ENCODE measurements around the gene MST1. TPM values are rescaled to one million over a fixed set of nuclear protein-coding genes. Genes with fewer than 3 reads are reported as not detected.

The MST1 gene
- total RNA-seq, 1 donor from 2014 or later: 2.7 TPM

- H3K9me3 ChIP-seq (ENCODE audit: low read depth): no peaks in the 10 kb centered on the region
- no peak for TF ChIP-seq EZH2phosphoT487 (IDR thresholded peaks at IDR 0.05)
- no peak for TF ChIP-seq EZH2 (IDR thresholded peaks at IDR 0.05)
- TF ChIP-seq, protein P1, sequence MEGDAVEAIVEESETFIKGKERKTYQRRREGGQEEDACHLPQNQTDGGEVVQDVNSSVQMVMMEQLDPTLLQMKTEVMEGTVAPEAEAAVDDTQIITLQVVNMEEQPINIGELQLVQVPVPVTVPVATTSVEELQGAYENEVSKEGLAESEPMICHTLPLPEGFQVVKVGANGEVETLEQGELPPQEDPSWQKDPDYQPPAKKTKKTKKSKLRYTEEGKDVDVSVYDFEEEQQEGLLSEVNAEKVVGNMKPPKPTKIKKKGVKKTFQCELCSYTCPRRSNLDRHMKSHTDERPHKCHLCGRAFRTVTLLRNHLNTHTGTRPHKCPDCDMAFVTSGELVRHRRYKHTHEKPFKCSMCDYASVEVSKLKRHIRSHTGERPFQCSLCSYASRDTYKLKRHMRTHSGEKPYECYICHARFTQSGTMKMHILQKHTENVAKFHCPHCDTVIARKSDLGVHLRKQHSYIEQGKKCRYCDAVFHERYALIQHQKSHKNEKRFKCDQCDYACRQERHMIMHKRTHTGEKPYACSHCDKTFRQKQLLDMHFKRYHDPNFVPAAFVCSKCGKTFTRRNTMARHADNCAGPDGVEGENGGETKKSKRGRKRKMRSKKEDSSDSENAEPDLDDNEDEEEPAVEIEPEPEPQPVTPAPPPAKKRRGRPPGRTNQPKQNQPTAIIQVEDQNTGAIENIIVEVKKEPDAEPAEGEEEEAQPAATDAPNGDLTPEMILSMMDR (IDR thresholded peaks at IDR 0.05): no peak
- no peak overlapping the region for H3K4me3 ChIP-seq
- H3K27me3 ChIP-seq: peaks cover 19% of the 10 kb centered on the region
- no peak overlapping the region for H2AFZ ChIP-seq (replicated peaks)
- H3K4me3 Mint-ChIP-seq: no peak overlapping the region
- H3K4me2 ChIP-seq: no peak overlapping the region
- peaks cover 14% of the 10 kb centered on the region for H3K36me3 Mint-ChIP-seq
- peaks cover 9% of the 10 kb centered on the region for H3F3A ChIP-seq (ENCODE audit: low read depth)
- no peaks in the 10 kb centered on the region for H3K36me3 ChIP-seq
- no peaks in the 10 kb centered on the region for H3K4me1 ChIP-seq
- H3K79me2 ChIP-seq (ENCODE audit: low read depth): no peaks in the 10 kb centered on the region
- no peak overlapping the region for H3K27ac Mint-ChIP-seq
- no peaks in the 10 kb centered on the region for H4K20me1 ChIP-seq (ENCODE audit: low read depth)
- no peak for DNase-seq (ENCODE audit: low spot score)
- peaks cover 4% of the 10 kb centered on the region for H3K4me1 Mint-ChIP-seq
- H3K27ac ChIP-seq: no peak overlapping the region
- H3K27me3 Mint-ChIP-seq (ENCODE audit: insufficient read depth, low read depth): peaks cover 3% of the 10 kb centered on the region
- no peaks in the 10 kb centered on the region for H3K9me3 Mint-ChIP-seq
- H3K9ac ChIP-seq: no peak overlapping the region
Measured at GRCh38 chr3:49683162-49683561, 6.1 kb downstream of the MST1 start.

DNA sequence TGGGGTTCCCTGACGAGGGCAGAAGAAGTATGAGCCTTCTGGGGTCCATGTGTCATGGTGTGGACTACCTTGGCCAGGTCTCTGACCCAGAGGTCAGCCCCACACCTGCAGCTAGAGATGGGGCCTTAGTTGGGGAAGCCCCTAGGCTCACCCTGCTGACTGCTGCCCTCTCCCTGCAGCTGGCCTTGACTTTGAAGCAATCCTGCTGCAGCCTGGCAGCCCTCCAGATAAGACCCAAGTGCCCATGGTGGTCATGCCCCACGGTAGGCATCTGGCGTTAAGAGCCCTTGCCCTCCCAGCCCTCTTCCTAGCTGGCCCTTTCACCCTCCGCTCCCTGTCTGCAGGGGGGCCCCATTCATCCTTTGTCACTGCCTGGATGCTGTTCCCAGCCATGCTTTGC is 7.7 kb downstream of the MST1 start:
- H3K27ac Mint-ChIP-seq: no peak overlapping the region
- no peaks in the 10 kb centered on the region for H4K20me1 ChIP-seq (ENCODE audit: low read depth)
- no peaks in the 10 kb centered on the region for H3K9me3 Mint-ChIP-seq
- no peak overlapping the region for H3K27ac ChIP-seq
- H3K4me3 Mint-ChIP-seq: no peak overlapping the region
- no peak for DNase-seq (ENCODE audit: low spot score)
- no peak overlapping the region for H3K4me2 ChIP-seq
- peaks cover 3% of the 10 kb centered on the region for H3K27me3 Mint-ChIP-seq (ENCODE audit: insufficient read depth, low read depth)
- H3K79me2 ChIP-seq (ENCODE audit: low read depth): no peaks in the 10 kb centered on the region
- no peak for TF ChIP-seq EZH2 (IDR thresholded peaks at IDR 0.05)
- no peak for TF ChIP-seq EZH2phosphoT487 (IDR thresholded peaks at IDR 0.05)
- TF ChIP-seq, protein P1 (IDR thresholded peaks at IDR 0.05): no peak
- peaks cover 16% of the 10 kb centered on the region for H3K36me3 Mint-ChIP-seq
- no peaks in the 10 kb centered on the region for H3K9me3 ChIP-seq (ENCODE audit: low read depth)
- no peak overlapping the region for H3K9ac ChIP-seq
- no peaks in the 10 kb centered on the region for H3F3A ChIP-seq (ENCODE audit: low read depth)
- no peaks in the 10 kb centered on the region for H3K36me3 ChIP-seq
- H3K4me1 ChIP-seq: no peaks in the 10 kb centered on the region
- no peak overlapping the region for H3K4me3 ChIP-seq
- H2AFZ ChIP-seq (replicated peaks): no peak overlapping the region
- no peaks in the 10 kb centered on the region for H3K4me1 Mint-ChIP-seq
- H3K27me3 ChIP-seq: peaks cover 19% of the 10 kb centered on the region

GRCh38 chr3:49681232-49681522 is 8.1 kb downstream of the MST1 start:
- Histone ChIP-seq H3K27ac (no peak overlapping the region), H3K9ac (no peak overlapping the region), H3K4me1 (no peaks in the 10 kb centered on the region), H4K20me1 (ENCODE audit: low read depth) (no peaks in the 10 kb centered on the region), H3K36me3 (no peaks in the 10 kb centered on the region), H2AFZ (replicated peaks) (no peak overlapping the region), H3K9me3 (ENCODE audit: low read depth) (no peaks in the 10 kb centered on the region), H3K79me2 (ENCODE audit: low read depth) (no peaks in the 10 kb centered on the region), H3K4me2 (no peak overlapping the region), H3F3A (ENCODE audit: low read depth) (no peaks in the 10 kb centered on the region), H3K27me3 (peaks cover 16% of the 10 kb centered on the region), H3K4me3 (no peak overlapping the region)
- DNase-seq (ENCODE audit: low spot score): no peak
- Mint-ChIP-seq H3K4me3 (no peak overlapping the region), H3K27me3 (ENCODE audit: insufficient read depth, low read depth) (peaks cover 3% of the 10 kb centered on the region), H3K27ac (no peak overlapping the region), H3K4me1 (no peaks in the 10 kb centered on the region), H3K9me3 (no peaks in the 10 kb centered on the region), H3K36me3 (peaks cover 16% of the 10 kb centered on the region)
- no peak for TF ChIP-seq EZH2phosphoT487 (IDR thresholded peaks at IDR 0.05)
- TF ChIP-seq, protein P1 (IDR thresholded peaks at IDR 0.05): no peak
